GM19238 (cell line): Measurements from ENCODE around the gene HDAC4.
"Not testable (repeated sequence)": the region's sequence is repeated elsewhere in the genome, so short reads cannot be mapped to it uniquely, and the experiment has no call there.

Experiments
- DNase-seq: peaks from one replicate; pipeline ENCODE4 v3.0.0; 2011; ENCODE audit warnings: low spot score; ENCODE audit not compliant: insufficient read length

Gene HDAC4

GRCh38 chr2:239177908-239178307 is 222.9 kb downstream of the HDAC4 start:
- no peak for DNase-seq

- DNase-seq = no peak
Observed at GRCh38 chr2:239177325-239177724, 223.5 kb downstream of the HDAC4 start.

GRCh38 chr2:239176138-239176803 is 224.5 kb downstream of the HDAC4 start:
- DNase-seq = not testable (repeated sequence)

DNA sequence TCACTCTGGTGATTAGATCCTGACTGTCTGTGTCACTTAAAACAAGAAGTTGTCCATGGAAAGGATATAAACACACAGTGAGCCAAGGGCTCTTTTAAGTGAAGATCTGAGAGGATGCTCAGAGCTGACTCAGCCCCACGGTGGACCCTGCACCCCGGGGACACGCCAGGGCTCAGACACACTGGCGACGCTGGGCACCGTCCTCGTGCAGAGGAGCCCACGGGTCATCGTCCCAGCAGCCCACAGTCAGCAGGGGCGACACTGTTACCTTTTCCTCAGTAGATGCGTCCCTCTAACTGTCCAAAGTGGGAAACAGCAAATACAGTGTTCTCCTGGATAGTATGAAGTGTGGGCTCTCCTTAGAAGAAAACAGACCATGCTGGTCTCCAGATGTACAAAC is 225.6 kb downstream of the HDAC4 start:
- DNase-seq = no peak

DNA sequence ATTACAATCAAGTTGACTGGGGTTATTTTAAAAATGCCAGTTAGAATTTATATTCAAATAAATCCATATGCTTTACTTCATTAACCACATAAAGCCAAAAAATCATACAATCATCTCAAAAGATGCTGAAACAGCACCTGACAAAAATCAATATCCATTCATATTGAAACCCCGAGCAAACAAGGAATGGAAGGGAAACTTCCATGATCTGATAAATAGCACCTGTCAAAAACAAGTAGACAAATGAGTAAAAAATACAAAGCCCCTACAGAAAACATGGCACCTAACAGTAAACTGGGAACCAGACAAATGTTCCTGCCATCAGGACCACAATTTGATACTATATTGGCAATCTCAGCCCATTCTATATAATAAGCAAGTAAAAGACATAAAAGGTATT is 227.5 kb downstream of the HDAC4 start:
- no peak for DNase-seq

DNA sequence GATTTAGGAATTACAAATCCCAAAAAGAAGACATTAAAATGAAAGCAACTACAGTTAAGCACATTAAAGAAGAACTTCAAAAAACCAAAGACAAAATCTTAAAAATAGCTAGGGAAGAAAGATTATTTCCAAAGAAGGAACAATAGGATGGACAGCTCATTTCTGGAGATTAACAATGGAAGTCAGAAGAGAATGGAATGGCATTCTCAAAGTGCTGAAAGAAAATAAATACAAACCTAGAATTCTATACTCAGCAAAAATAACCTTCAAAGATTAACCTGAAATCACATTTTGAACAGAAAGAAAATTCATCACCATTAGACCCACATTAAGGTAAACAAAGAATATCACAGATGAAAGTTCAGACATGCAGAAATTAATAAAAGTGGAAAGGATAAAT is 229.2 kb downstream of the HDAC4 start:
- no peak for DNase-seq

DNA sequence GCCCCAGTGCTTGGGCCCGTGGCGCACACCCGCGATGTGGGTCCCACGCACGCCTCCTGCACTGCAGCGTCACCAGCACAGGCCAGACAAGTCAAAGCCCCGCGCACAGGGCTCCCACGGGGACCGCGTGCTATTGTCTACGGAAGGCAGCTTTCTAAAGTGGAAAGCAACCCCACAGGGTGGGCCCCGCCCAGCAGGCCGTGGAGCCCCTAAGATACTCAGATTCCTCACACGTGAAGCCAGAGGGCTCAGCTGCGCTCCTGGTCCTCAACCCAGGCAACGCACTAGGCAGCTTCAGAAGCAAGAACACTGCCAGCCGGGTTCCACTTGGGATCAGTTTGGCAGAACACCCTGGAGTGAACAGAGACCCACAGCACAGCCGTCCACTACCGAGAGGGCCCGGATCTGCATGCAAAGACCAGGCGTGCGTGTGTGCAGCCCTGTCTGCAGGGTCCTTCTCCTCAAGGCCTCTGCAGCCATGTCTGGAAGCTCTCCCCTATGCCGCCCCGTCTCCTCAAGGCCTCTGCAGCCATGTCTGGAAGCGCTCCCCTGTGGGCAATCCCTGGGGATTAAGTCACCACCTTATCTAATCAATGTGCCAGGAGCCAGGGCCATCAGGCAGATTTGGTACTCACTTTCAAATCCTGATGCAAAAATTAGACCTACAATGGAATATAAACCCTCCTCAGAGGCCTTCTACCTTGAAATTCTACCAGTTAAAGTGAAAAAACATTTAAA is 231.3 kb downstream of the HDAC4 start:
- no peak for DNase-seq

- no peak for DNase-seq
Observed at GRCh38 chr2:239168575-239168974, 232.2 kb downstream of the HDAC4 start.

- DNase-seq = no peak
Observed at GRCh38 chr2:239167766-239168444, 232.9 kb downstream of the HDAC4 start.

GRCh38 chr2:239167011-239167673 is 233.7 kb downstream of the HDAC4 start:
- no peak for DNase-seq

GRCh38 chr2:239166201-239166834 is 234.5 kb downstream of the HDAC4 start:
- no peak for DNase-seq

DNA sequence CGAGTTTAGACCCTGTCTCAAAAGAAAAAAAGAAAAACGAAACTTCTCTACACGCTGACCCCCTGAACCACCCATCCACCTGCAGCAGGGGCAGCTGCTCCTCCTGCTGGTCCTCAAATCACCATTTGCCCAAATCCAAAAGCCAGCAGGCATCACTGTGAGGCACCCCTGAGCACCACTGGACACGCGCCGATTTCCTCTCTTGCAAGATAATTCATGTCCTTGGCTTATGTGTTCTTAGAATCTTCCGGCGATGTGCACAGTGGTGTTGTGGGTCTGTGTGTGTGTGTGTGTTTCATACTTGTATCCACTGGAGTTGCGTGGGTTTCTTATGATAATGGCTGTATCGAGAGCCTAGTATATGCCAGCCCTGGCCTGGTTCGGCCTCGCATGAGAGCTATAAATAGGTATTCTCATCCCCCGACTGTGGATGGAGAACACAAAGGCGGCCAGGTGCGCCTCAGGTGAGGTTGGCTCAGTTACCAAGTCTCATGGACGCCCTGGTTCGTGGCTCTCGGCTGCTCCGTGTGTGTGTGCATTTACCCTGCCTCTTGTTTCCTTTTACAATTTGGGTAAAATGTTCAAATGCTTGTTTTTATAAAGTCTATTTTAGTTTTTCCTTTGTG is 235.5 kb downstream of the HDAC4 start:
- no peak for DNase-seq

DNA sequence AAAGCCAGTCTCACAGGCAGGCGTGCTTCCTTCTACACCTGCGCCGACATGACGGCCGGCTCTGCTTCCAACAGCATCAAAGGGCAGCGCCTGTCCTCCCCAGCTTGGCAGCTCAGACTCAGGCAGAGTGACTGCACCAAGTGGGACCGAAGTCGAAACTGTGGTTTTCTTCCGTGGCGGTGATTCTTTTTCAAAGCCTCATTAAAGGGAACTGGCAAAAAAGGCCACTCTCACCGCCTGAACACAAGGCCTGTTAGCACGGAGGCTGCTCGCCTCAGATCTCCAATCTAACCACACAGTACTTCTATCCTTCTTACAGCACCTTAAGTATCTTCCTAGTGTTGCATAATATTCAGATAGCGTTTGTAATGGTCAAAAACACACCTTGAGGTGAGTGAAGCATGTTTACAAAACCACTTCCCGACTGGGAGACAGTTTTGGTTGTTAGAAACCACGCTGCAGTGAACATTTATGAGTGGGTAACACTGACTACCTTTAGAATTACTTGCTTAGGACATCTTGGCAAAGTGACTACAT is 236.4 kb downstream of the HDAC4 start:
- no peak for DNase-seq

DNA sequence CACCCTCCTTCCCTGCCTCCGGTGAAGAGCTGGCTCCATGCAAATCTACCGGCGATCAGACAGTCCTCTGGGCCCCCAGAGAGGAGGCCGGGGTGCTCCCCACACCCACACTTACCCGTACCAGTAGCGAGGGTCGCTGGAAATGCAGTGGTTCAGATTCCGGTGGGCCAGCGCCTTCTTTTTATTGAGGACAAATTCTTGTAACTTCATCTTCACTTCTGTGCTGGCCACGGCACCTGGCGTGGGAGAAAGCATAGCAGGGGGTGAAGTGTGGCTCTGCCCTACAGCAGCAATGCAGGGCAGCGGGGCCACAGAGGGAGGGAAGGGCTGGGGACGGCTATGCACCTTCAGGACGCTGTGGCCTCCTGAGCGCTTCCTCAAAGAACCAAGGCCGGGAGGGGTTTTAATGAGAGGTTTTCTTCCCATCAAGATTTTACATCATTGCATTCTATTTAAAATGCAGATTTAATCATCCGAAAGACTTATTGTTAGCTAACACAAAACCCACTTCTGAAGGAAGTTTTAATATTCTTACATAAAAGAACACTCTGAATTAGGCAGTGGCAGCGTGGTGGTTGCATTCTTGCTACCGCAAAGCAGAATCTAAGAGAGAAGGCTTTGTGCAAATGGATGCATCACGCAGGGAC is 237.0 kb downstream of the HDAC4 start:
- DNase-seq = no peak

GRCh38 chr2:239162976-239163687 is 237.7 kb downstream of the HDAC4 start:
- DNase-seq = no peak

GRCh38 chr2:239162141-239162821 is 238.5 kb downstream of the HDAC4 start:
- DNase-seq = no peak

GRCh38 chr2:239161711-239162140 is 239.1 kb downstream of the HDAC4 start:
- no peak for DNase-seq

DNA sequence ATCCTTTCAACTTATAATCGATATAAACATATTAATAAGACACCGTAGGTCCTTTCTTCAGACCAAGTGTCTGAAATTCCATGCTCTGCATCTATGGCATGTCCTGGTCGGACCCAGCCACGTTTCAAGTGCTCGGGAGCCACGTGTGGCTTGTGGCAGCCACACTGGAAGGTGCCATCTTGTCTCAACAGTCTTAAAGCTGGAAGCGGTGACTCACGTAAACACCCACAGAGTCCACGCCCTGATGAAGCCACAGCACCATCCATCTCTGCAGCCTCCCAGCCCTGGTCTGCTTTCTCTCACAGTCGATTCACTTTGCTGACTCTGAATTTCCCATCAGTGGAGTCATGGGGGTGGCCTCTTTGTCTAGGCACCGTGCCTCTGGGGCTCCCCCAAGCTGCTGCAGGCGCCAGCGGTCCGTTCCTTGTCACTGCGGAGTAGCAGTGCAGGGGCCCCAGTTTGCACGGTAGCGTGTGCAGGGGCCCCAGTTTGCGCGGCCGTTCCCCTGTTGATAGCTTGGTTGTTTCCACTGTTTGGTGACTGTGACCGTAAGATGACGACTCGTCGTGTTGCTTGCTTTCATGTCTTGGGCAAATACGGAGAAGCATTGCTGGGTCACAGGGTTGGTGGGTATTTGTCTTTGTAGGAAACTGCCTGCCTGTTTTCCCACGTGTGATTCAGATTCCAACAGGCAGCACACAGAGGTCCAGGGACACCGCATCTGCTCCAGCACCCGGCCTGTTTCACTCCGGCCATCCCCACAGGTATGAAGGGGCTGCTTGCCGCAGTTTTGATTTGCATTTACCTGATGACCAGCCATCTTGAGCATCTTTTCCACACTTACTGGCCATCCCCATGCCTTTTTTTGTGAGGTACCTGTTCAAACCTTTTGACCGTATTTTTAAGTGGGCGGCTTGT is 240.3 kb downstream of the HDAC4 start:
- no peak for DNase-seq
